ENCODE results near the gene HSPB8.
A peak's percentile ranks its signal among the peaks of the same experiment; 100 is the strongest.
"Not testable (repeated sequence)": the region's sequence is repeated elsewhere in the genome, so short reads cannot be mapped to it uniquely, and the experiment has no call there.

Gene HSPB8

DNA sequence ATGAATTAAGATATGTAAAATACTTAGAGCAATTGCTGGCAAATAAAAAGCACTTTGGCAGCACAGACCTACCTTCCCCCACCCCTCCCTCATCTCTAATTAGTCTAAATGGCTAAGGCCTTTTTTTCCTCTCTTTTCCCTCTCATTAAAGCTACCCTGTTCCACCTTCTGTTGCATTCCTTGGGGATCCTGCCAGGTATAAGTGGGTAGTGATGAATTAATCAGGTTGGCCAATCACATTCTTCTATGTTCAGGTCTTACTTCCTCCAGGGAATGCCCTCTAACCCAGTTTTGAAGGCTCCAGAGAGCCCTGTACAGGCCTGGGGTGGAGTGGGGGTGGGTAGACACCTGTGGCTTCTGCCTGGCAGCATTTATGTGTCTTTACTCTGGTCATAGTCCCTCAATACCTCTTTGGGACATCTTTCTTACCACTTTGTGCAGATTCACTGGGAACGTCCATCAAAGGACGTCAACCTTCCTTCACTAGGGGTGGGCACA, 28.4 kb downstream of the HSPB8 start:
- no peak for DNase-seq

GRCh38 chr12:119208626-119209061, 29.9 kb downstream of the HSPB8 start:
- peak; percentile 71 for DNase-seq

- no peak for DNase-seq
Observed at GRCh38 chr12:119211884-119212283, 33.2 kb downstream of the HSPB8 start.

DNA sequence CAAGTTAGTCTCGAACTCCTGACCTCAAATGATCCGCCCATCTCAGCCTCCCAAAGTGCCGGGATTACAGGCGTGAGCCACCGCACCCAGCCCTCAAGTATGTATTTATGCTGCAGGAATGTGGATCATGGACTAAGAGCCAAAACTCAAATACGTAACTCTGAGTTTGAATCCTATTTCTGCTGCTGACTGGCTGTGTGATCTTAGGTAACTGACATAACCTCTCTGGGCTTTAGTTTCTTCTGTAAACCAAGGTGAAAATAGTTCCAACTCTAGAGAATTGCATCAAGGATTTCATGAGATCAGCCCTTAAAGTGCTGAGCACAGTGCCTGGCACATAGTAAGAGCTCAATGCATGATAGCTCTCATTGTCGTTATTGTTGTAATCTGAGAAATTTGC, 37.4 kb downstream of the HSPB8 start:
- no peak for DNase-seq

DNA sequence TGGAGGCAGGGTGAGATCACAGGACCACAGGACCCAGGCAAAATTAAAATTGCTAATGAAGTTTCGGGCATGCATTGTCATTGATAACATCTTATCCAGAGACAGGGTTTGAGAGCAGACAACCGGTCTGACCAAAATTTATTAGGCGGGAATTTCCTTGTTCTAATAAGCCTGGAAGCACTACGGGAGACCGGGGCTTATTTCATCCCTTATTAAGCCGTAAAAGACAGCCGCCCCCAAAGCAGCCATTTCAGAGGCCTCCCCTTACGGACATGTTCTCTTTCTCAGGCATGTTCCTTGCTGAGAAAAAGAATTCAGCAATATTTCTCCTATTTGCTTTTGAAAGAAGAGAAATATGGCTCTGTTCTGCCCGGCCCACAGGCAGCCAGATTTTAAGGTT, 40.1 kb downstream of the HSPB8 start:
- DNase-seq: not testable (repeated sequence)

- peak; percentile 87 for DNase-seq
Observed at GRCh38 chr12:119222222-119222951, 43.7 kb downstream of the HSPB8 start.

GRCh38 chr12:119225454-119225853, 46.7 kb downstream of the HSPB8 start:
- peak; percentile 24 for DNase-seq

GRCh38 chr12:119227292-119227691, 48.6 kb downstream of the HSPB8 start:
- no peak for DNase-seq

- DNase-seq: no peak
Observed at GRCh38 chr12:119229205-119229604, 50.5 kb downstream of the HSPB8 start.

GRCh38 chr12:119229837-119230236, 51.1 kb downstream of the HSPB8 start:
- DNase-seq: peak; percentile 20

GRCh38 chr12:119230807-119231206, 52.1 kb downstream of the HSPB8 start:
- DNase-seq: no peak

GRCh38 chr12:119231774-119232173, 53.0 kb downstream of the HSPB8 start:
- DNase-seq: no peak

DNA sequence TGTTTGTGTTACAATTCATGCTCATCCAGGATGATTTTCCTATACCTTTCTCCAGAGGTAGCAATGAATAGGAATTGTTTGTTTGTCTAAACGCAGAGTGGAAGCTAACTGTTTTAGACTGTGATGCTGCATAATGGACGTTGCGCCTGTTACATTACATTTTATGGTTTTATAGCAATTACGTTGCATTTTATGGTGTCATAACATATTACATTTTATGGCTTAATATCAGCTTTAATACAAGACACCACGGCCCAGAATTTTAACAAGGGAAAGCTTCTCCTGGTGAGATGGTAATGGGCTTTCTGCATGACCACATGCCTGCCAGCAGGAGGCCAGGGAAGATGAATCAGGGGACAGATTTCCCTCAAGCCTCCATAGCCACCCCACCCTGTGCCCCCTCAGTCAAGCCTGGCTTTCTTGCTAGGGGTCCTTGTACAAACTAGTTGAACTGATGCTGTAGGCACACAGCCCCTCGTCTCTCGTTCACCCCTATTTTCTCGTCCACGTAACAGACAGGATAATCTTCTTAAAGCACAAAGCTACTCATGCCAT, 56.5 kb downstream of the HSPB8 start:
- no peak for DNase-seq

- DNase-seq: no peak
Observed at GRCh38 chr12:119236372-119236771, 57.6 kb downstream of the HSPB8 start.

DNA sequence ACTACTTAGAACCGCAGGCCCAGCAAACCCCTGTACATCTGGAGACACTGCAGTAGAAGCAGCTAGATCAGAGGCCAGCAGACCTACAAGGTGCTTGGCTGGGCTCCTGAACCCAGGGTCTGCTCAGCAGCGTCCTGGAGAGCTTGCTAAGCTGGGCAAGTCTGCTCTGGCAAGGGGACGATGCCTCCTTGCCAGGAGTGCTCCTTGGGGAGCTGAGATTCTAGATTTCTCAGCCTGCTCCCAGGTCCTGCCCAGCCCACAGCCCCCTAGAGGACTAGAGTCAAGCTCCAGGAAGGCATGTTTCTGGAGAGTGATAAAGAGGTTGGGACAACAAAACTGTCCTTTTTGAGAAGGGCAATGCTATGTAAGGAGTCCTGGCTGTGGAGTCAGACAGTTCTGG, 60.3 kb downstream of the HSPB8 start:
- no peak for DNase-seq

DNA sequence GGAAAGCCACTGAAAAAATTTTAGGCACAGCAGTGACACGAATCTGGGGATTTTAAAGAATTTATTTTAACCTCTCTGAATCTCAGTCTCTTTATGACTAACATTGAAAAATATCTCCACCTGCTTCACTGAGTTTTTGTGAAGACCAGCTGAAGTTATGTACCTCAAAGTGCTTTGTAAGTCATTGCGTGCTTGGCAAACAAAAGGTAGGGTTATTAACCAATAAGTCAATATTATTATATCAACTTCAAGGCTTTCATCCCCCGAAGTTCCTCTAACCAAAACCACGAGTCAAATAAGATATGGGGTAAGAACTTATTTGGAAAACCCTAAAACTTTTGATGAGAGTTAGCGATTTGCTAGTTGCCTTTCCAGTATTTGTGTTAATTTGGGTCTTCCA, 62.3 kb downstream of the HSPB8 start:
- no peak for DNase-seq

DNA sequence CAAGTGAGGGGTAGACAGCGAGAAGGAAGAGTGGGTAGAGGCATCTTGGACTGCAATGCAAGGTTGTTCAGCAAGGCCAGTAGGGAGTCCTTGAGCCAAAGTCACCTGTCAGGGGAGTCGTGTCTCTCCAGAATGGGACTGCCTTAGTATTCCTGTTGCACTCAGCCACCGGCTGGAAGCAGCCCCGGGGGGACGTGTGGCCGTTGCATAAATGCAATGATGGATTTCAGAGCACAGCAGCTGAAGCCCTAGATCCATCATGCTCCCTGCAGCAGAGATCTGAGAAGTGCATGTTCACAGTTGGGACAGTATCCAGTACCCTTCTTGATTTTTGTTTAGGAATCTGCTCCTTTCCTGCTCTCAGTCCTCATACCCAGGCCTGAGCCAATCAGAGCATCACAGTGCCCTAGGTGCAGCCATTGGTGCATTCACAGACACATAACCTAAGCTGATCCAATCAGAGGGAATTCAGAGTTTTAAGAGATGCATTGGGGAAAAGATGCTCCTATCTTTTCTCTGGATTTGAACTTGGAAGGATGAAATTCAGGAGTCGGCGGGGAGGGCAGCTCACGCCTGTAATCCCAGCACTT, 62.9 kb downstream of the HSPB8 start:
- DNase-seq: no peak

All from NCI-H510A treated with DMSO at 0.1 percent for 48 hours (cell line).